A673 (cell line): ENCODE results near the gene KCNQ2. TPM values are rescaled to one million over a fixed set of nuclear protein-coding genes. Genes with fewer than 3 reads are reported as not detected.

Experiments used
- BruUV-seq: library from RNA; stranded (reverse); fragments of 400-500 nt; replicated peaks from 2 replicates; lab custom pipeline; 2021; lab: Mats Ljungman, UMichigan
- CTCF ChIA-PET: fragments of 300-600 bp; sonication (Branson Sonifier 250); formaldehyde crosslinking; loops from one replicate; lab custom pipeline; 2022; ENCODE audit warnings: antibody characterized with exemption; lab: Charles Lee
- POLR2A ChIA-PET: fragments of 300-600 bp; sonication (Branson Sonifier 250); formaldehyde crosslinking; loops from one replicate; lab custom pipeline; 2022; ENCODE audit warnings: antibody characterized with exemption; ENCODE audit not compliant: low non-redundant PET; lab: Charles Lee
- DNase-seq: peaks from one replicate; pipeline ENCODE4 v3.0.0-alpha.2; 2015; ENCODE audit warnings: low spot score
- H3K27ac ChIP-seq: fragments of 200-600 bp; sonication (generic); 2 replicates; pipeline ENCODE4 v1.5.1; 2016; ENCODE audit warnings: mixed run types, low read depth, mild to moderate bottlenecking, mixed read lengths, antibody characterized with exemption, low read length; ENCODE audit not compliant: poor library complexity, severe bottlenecking
- H3K27me3 ChIP-seq: fragments of 200-600 bp; sonication (generic); replicated peaks from 2 replicates; pipeline ENCODE4 v1.6.1; 2017; ENCODE audit warnings: mixed run types, low read depth, mild to moderate bottlenecking, mixed read lengths, antibody characterized with exemption, low read length; ENCODE audit not compliant: insufficient read depth, poor library complexity
- H3K36me3 ChIP-seq: fragments of 200-600 bp; sonication (generic); 2 replicates; pipeline ENCODE4 v1.6.1; 2016; ENCODE audit warnings: mixed run types, mild to moderate bottlenecking, mixed read lengths, antibody characterized with exemption, low read length; ENCODE audit not compliant: insufficient read depth, poor library complexity, severe bottlenecking
- H3K4me1 ChIP-seq: fragments of 200-600 bp; sonication (generic); 2 replicates; pipeline ENCODE4 v1.6.1; 2017; ENCODE audit warnings: mixed run types, mild to moderate bottlenecking, mixed read lengths, antibody characterized with exemption, low read length; ENCODE audit not compliant: insufficient read depth, poor library complexity, severe bottlenecking
- H3K4me3 ChIP-seq: fragments of 200-600 bp; sonication (generic); 2 replicates; pipeline ENCODE4 v1.5.1; 2016; ENCODE audit warnings: low read depth, mixed run types, mild to moderate bottlenecking, mixed read lengths, low read length; ENCODE audit not compliant: poor library complexity, severe bottlenecking
- H3K9me3 ChIP-seq: fragments of 200-600 bp; sonication (generic); 2 replicates; pipeline ENCODE4 v1.6.1; 2016; ENCODE audit warnings: mixed run types, low read depth, mild to moderate bottlenecking, mixed read lengths, antibody characterized with exemption, low read length; ENCODE audit not compliant: poor library complexity, severe bottlenecking
- EZH2 ChIP-seq: fragments of 200-600 bp; sonication (generic); IDR thresholded peaks from 2 replicates; pipeline ENCODE4 v1.6.1; 2017; ENCODE audit warnings: borderline replicate concordance, low read depth, mild to moderate bottlenecking, mixed read lengths, antibody characterized with exemption, low read length; ENCODE audit not compliant: poor library complexity, severe bottlenecking
- intact Hi-C: fragments of 100-400 bp; cut with micrococcal nuclease; formaldehyde crosslinking; loops from one replicate; pipeline ENCODE4 v1.10.0; 2022; ENCODE audit not compliant: unreplicated experiment
- total RNA-seq: library from RNA; stranded (reverse); gene quantifications from 2 replicates; pipeline ENCODE4 v1.2.3, GENCODE V29; 2021
- TF ChIP-seq, protein P1 (sequence below): fragments of 300-800, 200-600 bp; sonication (generic); conservative IDR thresholded peaks from 2 replicates; pipeline ENCODE4 v1.5.1; 2017; ENCODE audit warnings: low read depth, mild to moderate bottlenecking, antibody characterized with exemption, low read length, moderate library complexity, mixed read lengths

KCNQ2 gene
- total RNA-seq, 1 experiment from 2014 or later = 6.6 TPM

DNA sequence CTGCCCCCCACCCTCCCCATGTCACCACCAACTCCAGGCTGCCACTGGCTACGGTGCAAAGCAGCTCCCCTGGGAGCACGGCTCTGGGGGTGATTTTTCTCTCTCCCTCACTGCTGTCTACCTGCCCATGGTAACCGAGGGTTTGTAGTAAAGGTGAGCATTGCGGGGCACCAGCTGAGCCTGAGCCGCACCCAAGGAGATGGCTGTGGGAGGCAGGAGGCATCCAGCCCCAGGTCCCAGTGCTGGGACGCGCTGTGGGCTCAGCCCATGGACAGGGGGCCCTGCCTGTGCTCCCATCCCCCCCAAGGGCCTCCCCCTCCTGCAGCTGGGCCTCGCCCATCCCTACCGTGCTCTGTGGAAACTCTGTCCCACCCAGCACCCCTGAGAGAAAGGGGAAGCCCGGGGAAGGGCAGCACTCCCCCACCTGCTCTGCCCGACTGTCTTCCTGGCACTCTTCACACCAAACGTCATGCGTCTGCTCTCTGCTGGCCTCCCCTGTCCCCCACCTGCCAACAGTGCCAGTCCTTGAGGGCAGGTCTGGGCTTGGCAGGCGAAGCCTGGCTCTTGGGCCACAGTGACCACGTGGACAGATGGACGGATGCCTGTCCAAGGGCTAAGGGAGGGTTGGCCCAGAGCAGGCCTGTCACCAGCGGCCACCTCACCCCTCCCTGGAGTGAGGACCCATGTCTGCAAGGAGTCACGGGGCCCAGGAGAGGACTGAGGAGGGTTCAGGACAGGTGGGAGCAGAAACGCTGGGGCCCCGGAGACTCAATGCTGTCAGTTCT is 107.5 kb downstream of the KCNQ2 start:
- CTCF ChIA-PET = no interaction called here
- H3K27ac ChIP-seq = no peak overlapping the region

DNA sequence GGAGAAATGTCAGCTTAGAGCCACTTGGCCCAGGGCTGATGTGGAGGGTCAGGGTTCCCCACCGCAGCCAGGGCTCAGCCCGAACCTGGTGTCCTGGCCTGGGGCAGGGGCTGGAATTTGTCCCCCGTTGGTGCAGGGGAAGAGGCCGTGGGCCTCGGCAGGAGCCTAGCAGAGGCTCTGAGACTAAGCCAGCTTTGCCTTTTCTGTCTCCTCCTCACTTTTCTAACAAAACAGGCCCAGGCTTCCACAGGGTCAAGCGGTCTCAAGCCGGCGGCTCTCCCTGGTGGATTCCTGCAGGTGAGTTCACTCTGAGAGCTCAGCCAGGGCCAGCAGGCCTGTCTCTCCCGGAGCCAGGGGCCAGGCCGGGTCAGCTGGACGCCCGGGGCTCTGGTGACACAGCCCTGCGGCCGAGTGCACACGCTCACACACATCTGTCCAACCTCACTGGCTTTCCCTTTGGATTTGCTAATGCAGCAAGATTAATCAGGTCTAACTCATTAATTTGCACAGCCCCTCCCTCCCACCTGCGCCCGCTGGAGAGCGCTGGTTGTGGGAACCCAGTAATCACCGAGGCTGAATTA is 108.4 kb downstream of the KCNQ2 start:
- BruUV-seq = no TSS peak
- TF ChIP-seq, protein P1, sequence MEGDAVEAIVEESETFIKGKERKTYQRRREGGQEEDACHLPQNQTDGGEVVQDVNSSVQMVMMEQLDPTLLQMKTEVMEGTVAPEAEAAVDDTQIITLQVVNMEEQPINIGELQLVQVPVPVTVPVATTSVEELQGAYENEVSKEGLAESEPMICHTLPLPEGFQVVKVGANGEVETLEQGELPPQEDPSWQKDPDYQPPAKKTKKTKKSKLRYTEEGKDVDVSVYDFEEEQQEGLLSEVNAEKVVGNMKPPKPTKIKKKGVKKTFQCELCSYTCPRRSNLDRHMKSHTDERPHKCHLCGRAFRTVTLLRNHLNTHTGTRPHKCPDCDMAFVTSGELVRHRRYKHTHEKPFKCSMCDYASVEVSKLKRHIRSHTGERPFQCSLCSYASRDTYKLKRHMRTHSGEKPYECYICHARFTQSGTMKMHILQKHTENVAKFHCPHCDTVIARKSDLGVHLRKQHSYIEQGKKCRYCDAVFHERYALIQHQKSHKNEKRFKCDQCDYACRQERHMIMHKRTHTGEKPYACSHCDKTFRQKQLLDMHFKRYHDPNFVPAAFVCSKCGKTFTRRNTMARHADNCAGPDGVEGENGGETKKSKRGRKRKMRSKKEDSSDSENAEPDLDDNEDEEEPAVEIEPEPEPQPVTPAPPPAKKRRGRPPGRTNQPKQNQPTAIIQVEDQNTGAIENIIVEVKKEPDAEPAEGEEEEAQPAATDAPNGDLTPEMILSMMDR = no peak
- TF ChIP-seq EZH2 = no peak

More for the DNA sequence above, 107.5 kb downstream of the KCNQ2 start:
- Histone ChIP-seq H3K4me3 (no peak overlapping the region), H3K36me3 (no peaks in the 10 kb centered on the region), H3K27me3 (peaks cover 11% of the 10 kb centered on the region), H3K9me3 (no peaks in the 10 kb centered on the region), H3K4me1 (no peaks in the 10 kb centered on the region)
- POLR2A ChIA-PET = interaction anchor here (0.6 kb wide), 1 partner anchor 293 kb away, joined by 3 read pairs; no protein-coding TSS in a partner anchor
- TF ChIP-seq EZH2 = no peak
- TF ChIP-seq, protein P1 = no peak
- no TSS peak for BruUV-seq
- DNase-seq = no peak
- intact Hi-C loops = no loop called here

DNA sequence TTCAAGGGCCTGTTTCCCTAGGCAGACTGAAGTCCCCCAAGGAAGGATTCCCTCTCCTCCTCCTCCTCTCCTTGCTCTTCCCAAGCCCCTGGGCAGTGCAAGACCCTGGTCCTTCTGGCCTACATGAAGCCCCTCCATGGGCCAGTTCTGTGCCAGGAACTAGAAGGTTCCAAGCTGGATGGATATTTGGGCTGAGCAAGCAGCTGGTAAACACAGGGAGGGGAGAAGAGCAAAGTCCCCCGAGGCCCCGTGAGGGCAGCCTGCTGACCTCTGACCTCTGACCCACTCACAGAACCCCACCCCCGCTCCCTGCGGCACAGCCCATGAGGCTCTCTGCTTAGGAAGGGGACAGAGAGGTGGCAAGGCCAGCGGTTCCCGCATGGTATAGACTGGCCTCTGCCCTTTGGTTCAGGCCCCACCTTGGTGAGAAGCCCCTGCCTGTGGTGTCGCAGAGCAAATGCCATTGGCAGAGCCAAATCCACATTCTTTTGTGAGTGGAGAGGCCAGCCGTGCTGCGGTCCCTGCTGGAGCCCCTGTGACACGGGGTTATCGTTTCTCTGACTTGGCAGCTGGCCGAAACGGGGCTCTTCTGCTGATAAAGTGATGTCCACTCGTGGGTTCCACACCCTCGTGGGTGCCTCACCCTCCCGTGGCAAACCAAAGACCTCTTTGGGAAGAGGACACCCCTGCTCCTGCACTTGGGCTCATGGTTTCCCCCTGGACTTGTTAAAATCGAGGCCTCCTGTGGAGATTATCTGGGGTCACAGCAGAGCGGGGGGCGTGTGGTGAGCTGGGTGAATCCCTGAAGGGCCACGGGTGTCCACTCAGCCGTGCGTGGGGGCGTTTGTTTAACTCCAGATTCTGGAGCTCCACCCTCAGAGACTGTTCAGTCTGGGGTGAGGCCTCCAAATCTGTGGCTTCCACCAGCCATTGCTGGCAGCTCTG is 109.2 kb downstream of the KCNQ2 start:
- POLR2A ChIA-PET = no interaction called here

More for the DNA sequence above, 108.4 kb downstream of the KCNQ2 start:
- Histone ChIP-seq H3K4me3 (no peak overlapping the region), H3K9me3 (no peaks in the 10 kb centered on the region), H3K36me3 (no peaks in the 10 kb centered on the region), H3K27me3 (peaks cover 13% of the 10 kb centered on the region), H3K4me1 (no peaks in the 10 kb centered on the region), H3K27ac (no peak overlapping the region)
- ChIA-PET POLR2A (no interaction called here), CTCF (no interaction called here)
- intact Hi-C loops = no loop called here
- DNase-seq = no peak

More for the DNA sequence above, 109.2 kb downstream of the KCNQ2 start:
- DNase-seq = no peak
- BruUV-seq = no TSS peak
- no peaks in the 10 kb centered on the region for H3K4me1 ChIP-seq
- intact Hi-C loops = no loop called here
- TF ChIP-seq, protein P1 = no peak
- TF ChIP-seq EZH2 = no peak
- CTCF ChIA-PET = no interaction called here
- H3K27ac ChIP-seq = no peak overlapping the region
- peaks cover 13% of the 10 kb centered on the region for H3K27me3 ChIP-seq
- no peaks in the 10 kb centered on the region for H3K9me3 ChIP-seq
- H3K4me3 ChIP-seq = no peak overlapping the region
- no peaks in the 10 kb centered on the region for H3K36me3 ChIP-seq
